HG03469 (cell line): ENCODE measurements around the gene PSME3.

ENCODE experiments used
- ATAC-seq: cut with Tn5 transposase; IDR thresholded peaks from one replicate; pipeline ENCODE4 v1.9.1; 2021; ENCODE audit warnings: mild to moderate bottlenecking, moderate library complexity, moderate number of reproducible peaks; ENCODE audit not compliant: unreplicated experiment

Gene PSME3, protein sequence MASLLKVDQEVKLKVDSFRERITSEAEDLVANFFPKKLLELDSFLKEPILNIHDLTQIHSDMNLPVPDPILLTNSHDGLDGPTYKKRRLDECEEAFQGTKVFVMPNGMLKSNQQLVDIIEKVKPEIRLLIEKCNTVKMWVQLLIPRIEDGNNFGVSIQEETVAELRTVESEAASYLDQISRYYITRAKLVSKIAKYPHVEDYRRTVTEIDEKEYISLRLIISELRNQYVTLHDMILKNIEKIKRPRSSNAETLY

DNA sequence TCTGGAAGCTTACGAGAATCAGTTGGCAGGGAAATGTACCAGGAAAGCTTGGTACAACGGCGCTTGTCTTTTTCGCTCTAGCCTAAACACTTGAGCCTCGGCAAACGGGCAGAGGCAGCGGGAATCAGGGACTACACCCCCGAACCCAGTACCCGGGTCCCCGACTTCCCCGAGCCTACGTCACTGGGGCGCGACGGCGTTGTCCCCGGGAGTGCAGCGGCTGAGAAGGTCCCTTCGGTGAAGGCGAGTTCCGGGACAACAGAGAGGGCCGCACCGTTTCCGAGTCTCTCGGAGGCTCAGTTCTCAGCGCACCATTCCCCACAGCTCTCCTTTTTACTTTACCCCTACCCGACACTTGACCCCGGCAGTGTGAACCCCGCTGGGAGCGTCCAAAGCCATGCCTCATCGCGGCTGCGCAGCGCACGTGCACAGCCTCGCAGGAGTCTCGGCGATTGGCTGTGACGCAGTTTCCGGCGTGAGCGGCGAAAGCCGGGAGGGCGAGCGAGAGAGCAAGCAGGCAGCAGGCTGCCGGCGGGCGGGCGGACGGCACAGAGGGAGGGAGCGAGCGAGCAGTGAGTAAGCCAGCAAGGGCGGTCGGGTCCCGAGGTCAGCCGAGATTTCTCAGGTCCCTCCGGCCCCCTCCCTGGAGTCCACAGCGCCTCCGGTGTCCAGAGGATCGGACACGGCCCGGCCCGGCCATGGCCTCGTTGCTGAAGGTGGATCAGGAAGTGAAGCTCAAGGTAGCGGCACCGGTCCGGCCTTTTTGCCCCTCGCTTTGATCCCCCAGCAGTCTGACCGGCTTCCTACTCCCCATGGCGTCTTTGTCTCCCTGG, at the start of gene PSME3:
PSME3 (plus strand) TSS at position 464 of the 833 bp plus-strand sequence; CDS start at position 699, 235 bp downstream.
- ATAC-seq = peak; percentile 74

DNA sequence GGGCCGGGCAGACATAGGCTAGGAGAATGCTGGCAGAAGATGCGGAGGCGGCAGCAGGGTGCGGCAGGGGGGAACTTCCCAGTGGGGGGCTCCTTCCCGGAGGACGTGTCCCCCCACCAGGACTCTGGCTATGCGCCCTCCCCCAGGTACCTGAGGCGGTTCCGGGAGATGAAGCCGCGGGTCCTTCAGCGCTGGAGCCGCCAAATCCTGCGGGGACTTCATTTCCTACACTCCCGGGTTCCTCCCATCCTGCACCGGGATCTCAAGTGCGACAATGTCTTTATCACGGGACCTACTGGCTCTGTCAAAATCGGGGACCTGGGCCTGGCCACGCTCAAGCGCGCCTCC, 49.4 kb upstream of the PSME3 start:
- ATAC-seq = no peak

DNA sequence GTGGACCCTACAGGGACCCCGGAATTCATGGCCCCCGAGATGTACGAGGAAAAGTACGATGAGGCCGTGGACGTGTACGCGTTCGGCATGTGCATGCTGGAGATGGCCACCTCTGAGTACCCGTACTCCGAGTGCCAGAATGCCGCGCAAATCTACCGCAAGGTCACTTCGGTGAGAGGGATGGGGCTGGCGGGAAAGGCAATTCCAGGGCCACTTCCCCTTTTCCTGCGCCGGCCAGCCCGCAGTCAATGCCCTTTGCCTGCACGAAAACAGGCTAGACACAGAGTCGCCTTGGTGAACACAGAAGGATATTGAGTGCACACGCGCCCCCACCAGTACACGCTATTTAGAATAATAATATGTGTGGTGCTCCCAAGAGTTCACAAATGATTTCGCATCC, 48.8 kb upstream of the PSME3 start:
- no peak for ATAC-seq

DNA sequence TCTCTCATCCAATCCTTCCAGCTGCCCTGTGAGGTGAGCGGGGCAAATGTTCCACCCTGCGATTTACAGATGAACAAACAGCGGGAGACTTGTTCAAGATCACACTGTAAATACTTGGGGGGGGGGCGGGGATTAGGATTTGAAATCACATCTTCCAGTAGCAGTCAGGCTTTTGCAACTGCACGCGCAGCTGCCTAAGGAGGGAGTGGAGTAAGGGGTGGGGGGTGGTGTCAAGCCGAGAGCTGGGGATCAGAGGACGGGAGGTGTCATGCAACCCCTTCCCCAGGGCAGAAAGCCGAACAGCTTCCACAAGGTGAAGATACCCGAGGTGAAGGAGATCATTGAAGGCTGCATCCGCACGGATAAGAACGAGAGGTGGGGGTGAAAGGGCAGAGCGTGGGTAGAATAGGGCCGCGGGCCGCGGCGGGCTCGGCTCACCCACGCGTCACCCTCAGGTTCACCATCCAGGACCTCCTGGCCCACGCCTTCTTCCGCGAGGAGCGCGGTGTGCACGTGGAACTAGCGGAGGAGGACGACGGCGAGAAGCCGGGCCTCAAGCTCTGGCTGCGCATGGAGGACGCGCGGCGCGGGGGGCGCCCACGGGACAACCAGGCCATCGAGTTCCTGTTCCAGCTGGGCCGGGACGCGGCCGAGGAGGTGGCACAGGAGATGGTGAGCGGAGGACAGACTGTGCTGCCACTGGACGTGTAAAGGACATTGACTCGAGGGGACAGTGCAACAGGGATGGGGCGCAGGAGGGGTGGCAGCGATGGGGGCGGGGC, 48.2 kb upstream of the PSME3 start:
- no peak for ATAC-seq

DNA sequence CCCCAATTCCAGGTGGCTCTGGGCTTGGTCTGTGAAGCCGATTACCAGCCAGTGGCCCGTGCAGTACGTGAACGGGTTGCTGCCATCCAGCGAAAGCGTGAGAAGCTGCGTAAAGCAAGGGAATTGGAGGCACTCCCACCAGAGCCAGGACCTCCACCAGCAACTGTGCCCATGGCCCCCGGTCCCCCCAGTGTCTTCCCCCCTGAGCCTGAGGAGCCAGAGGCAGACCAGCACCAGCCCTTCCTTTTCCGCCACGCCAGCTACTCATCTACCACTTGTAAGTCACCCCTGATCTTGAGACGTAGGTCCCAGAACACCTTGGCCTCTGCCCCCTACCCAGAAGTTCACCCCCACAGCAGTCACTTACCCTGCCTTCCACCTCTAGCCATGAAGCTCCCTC, 45.9 kb upstream of the PSME3 start:
- ATAC-seq = no peak

DNA sequence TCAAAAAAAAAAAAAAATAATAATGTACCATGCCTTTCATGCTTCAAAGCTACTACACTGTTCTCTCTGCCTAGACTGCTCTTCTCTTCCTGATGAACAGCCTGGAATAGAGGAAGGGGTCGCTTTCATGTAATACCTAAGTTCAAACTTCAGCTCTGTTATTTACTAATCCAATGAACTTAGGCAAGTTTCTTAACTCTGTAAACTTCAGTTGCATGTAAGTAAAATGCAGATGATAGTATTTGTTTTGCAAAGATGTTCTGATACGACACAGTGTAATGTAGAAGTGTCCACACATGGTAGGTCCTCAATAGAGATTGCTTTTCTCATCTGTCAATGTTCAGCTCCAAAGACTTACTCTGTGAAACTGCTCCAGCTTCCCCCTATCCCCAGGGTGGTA, 41.2 kb upstream of the PSME3 start:
- no peak for ATAC-seq

DNA sequence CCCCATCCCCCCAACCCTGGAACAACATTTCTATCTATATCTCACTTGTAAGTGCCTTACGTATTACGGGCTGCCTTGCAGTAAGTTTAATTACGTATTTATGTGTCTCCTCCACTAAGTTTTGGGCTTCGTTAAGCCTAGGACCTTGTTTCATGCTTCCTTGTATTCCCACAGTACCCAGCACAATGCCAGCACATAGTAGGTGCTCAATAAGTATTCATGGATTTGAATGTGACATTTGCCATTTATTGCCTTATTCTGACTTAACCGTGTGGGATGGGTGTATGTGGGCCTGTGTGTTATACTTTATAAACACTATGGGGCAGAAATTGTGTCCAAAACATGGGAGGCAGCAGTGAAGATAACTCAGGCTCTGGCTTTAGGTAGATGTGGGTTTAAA, 40.7 kb upstream of the PSME3 start:
- ATAC-seq = no peak

DNA sequence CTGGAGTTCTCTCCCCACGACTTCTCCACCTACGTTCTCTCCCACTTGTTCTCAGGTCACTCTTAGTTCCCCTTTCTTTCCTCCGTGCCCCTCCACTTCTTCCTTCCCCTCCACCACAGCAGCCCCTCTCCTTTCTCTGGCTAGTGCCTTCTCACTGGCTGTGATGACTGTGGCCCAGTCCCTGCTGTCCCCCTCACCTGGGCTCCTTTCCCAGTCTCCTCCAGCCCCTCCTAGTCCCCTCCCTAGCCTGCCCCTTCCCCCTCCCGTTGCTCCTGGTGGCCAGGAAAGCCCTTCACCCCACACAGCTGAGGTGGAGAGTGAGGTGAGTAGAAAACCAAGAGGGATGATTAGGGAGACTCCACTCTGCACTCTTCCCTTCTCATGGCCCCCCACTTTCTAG, 38.1 kb upstream of the PSME3 start:
- ATAC-seq = no peak

DNA sequence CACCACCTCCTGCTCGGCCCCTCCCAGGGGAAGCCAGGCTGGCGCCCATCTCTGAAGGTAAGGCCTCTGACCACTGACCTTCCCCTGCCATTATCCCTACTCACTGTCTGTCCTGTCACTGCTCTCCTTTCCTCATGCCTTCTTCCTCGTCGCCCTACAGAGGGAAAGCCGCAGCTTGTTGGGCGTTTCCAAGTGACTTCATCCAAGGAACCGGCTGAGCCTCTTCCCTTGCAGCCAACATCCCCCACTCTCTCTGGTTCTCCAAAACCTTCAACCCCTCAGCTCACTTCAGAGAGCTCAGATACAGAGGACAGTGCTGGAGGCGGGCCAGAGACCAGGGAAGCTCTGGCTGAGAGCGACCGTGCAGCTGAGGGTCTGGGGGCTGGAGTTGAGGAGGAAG, 37.7 kb upstream of the PSME3 start:
- no peak for ATAC-seq

DNA sequence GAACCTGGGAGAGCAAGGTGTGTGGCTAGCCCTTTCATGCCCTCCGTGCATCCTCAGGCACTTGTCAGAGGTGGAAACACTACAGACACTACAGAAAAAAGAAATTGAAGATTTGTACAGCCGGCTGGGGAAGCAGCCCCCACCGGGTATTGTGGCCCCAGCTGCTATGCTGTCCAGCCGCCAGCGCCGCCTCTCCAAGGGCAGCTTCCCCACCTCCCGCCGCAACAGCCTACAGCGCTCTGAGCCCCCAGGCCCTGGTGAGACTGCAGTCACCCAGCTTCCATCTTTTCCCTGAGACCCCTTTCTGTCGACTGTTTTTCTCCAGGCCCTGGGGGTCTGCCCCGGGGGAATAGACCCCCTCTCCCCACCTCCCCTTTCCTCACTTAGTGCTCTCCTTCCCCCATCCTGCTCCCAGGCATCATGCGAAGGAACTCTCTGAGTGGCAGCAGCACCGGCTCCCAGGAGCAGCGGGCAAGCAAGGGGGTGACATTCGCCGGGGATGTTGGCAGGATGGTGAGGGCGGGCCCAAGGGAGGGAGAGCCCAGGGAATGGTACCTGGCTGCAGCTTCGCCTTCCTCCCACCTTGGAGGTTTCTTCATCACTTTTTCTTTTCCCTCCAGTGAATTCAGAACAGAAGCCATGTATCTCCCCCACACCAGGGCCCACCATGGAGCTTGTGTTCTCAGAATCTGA, 37.0 kb upstream of the PSME3 start:
- no peak for ATAC-seq

DNA sequence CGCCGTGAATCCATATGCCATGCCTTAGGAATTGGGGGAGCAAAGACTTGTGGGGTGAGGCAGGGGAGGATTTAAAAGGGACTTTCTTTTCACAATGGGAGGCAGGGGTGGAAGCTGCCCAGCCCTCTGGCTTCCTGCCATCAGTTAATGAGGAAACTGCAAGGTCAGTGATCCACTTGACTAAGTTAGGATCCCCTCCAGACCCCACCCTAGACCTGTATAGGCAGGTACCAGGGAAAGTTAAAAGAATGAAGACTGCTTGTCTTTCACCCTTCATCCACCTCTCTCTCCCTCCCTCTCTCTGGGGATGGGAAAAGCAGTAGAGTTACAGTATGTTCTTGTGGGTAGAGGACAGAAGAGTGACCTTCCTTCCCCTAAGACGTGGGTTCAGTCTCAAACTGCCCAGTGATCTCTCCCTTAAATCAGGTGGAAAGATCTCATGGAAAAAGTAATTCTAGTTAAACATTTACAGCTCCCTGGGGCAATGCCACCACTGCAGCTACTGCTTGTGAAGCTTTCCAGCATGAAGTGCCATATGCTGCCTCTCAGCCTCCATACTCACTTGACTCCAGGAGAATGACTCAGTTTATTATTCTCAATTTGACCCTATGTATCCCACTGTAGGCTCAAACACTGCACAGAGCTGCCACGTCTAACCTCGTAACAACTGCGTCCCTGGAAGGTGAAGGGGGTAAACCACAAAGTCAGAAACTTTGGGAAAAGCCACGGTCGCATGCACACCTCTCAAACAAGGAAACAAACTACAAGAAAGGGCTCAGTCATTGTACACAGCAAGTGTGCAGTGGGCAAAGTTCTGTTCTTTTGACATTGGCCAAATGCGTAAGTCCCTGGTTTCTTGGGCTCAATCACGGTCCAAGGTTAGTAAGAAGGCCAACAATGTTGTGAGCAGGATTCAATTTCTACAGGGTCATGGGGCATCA, 35.9 kb upstream of the PSME3 start:
- no peak for ATAC-seq

DNA sequence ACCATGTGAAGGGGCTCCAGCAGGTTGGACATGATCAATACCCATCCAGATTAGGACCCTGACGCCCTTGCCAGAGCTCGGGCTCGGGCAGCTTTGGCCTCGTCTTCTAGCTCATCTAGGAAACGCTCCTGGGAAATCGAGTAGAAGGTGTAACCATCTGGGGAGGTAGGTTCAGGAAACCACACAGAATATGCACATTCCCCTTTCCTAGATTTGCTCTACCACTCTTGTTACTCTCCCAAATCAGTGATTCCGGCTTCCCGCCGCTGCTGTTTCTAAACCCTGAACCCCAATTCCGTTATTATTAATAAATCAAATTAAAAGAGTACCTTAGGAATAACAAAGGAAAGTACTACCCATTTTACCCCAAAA, 35.2 kb upstream of the PSME3 start:
- ATAC-seq = no peak

DNA sequence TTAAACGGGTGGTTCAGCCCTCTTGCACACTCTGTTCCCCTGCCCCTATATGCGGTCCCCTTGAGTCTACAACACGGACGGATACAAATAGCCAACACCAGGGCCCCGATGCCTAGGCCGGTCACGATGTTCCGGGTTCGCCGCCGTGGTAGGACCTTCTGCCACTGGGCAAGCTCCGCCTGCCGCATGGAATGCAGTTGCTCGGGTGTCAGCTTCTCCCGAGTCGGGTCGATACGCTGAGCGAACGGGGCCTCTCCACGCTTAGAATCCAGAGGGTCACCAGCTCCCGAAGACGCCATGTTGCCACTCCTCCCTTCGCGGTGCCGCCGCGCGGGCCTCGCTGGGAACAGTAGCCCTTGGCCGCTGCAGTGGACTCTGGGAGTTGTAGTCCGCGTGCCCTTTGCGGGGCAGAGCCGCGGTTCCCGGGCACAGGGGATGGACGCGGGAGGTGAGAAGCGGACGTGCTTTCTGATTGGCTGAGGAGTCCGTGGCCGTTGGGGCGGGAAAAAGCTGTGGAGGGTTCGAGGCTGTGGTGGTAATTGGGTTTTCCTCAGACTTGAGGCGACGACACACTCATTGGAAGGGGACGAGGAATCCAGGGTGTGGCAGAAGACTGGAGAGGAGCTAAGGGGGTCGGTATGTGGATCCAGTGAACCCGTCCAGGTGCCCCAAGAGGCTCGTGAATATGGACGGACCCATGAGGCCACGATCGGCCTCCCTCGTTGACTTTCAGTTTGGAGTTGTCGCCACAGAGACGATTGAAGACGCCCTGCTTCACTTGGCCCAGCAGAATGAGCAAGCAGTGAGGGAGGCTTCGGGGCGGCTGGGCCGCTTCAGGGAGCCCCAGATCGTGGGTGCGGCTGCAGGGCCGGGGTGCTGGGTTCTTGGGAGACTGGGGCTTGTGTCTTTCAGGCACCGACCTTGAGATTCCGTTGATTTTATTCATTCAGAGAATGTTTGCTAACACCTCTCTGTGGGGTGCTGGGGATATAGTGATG, 34.5 kb upstream of the PSME3 start, which contains the start of the genes CNTD1 and COA3:
CNTD1 (plus strand) TSS at position 479 of the 998 bp plus-strand sequence; CDS start at position 686, 207 bp downstream.
COA3 (minus strand) TSS at position 322 of the 998 bp plus-strand sequence; CDS start at position 299, 23 bp downstream.
- no peak for ATAC-seq

DNA sequence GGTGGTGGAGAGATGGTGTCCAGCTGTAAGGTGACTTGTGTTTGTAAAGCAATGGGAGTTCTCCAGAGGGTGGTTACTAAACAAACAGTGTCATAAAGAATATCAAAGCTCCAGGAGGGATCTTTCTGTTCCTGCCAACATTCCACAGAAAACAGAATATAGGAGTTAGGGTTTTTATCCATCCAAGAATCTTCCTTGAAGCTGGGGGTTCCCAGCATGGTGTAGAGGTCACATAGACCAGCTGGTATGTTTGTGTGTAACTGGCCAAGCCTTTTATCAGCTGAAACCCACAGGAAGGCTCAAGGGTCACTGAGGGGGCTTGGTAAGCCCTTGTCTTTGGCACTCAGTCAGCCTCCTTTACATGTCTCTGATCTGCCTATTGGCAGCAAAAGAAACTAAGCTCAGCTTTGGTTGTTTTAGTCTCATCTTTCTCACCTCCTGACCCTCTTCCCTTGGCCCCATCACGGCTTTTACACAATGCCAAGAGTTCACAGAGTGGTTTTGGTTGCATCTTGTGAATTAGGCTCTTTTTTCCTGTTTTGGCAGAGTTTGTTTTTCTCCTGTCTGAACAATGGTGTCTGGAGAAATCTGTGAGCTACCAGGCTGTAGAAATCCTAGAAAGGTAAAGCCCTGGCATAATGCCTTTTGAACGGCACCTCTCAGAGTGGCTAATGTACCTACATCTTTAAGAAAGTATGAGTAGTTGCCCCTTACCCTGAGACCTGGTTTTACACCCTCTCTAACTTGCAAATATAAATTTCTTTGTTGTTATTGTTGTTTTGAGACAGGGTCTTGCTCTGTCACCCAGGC, 29.9 kb upstream of the PSME3 start:
- no peak for ATAC-seq

DNA sequence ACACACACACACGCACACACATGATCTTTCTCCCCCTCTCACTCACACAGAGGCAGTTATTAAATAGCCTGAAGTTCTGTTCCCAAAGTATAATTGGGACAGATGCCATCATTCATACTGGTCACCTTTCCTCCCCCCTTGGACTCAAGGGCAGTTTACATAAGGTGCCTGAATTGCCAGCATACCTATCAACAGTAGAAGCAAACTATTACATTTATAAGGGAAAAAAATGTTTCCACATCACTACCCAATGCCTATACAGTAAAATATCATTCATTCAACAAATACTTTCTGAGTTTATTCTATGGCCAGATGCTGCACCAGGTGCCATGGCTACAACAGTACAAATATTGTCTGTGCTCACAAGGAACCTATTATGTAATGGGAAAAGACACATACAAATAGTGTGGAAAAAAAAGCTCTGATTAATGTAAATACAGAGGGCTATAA, 28.3 kb upstream of the PSME3 start:
- ATAC-seq = no peak

DNA sequence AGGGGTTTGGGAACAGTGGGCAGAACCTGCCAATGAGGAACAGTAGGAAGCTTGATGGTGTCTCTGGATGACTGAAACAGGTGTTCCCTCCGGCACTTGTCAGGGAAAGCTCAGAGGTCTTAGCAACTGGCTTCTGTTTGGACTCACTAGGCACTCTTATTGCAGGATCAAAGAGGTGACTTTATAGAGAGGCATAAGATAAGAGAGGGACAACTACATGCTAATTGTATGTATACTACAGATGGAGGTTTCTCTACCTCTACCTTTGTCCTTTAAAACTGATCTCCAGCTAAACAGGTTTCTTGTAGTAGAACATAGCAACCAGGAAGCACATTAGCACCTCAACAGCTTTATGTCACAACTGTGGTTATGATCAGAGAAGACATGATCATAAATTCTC, 26.9 kb upstream of the PSME3 start:
- ATAC-seq = no peak

DNA sequence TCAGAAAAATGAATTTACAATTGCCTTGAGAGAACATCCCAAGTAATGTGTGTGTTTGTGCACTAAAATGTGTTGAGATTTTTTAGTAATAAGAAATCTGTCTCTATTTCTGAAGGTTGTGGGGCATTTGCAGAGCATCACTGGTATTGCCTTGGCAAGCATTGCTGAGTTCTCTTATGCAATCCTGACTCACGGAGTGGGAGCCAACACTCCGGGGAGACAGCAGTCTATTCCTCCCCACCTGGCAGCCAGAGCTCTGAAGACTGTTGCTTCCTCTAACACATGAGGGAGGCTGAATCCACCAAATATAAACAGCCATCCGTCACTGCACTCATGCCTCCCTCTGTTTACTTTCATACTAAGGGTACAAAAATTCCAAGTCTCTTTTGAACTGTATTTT, 23.9 kb upstream of the PSME3 start:
- ATAC-seq = no peak
